ENCODE results near the gene DOCK1. TPM values are rescaled to one million over a fixed set of nuclear protein-coding genes. Genes with fewer than 3 reads are reported as not detected.

The DOCK1 gene
- total RNA-seq, 2 experiments from 2014 or later: 0.14 to 0.18 TPM

GRCh38 chr10:127207081-127207480 is 301.9 kb downstream of the DOCK1 start:
- H3K27ac Mint-ChIP-seq: no peak overlapping the region
- H3K9me3 Mint-ChIP-seq: no peaks in the 10 kb centered on the region
- H3K27me3 Mint-ChIP-seq: no peaks in the 10 kb centered on the region
- H3K4me3 Mint-ChIP-seq: no peak overlapping the region
- CTCF ChIA-PET: no interaction called here
- intact Hi-C loops (cut with micrococcal nuclease): no loop called here
- no peak for DNase-seq
- ATAC-seq: no peak
- no peaks in the 10 kb centered on the region for H3K4me1 Mint-ChIP-seq (ENCODE audit: low read depth)
- POLR2A ChIA-PET: no interaction called here
- H3K36me3 Mint-ChIP-seq (ENCODE audit: low read depth): no peaks in the 10 kb centered on the region
- TF ChIP-seq, protein P1, sequence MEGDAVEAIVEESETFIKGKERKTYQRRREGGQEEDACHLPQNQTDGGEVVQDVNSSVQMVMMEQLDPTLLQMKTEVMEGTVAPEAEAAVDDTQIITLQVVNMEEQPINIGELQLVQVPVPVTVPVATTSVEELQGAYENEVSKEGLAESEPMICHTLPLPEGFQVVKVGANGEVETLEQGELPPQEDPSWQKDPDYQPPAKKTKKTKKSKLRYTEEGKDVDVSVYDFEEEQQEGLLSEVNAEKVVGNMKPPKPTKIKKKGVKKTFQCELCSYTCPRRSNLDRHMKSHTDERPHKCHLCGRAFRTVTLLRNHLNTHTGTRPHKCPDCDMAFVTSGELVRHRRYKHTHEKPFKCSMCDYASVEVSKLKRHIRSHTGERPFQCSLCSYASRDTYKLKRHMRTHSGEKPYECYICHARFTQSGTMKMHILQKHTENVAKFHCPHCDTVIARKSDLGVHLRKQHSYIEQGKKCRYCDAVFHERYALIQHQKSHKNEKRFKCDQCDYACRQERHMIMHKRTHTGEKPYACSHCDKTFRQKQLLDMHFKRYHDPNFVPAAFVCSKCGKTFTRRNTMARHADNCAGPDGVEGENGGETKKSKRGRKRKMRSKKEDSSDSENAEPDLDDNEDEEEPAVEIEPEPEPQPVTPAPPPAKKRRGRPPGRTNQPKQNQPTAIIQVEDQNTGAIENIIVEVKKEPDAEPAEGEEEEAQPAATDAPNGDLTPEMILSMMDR (IDR thresholded peaks at IDR 0.05): no peak

DNA sequence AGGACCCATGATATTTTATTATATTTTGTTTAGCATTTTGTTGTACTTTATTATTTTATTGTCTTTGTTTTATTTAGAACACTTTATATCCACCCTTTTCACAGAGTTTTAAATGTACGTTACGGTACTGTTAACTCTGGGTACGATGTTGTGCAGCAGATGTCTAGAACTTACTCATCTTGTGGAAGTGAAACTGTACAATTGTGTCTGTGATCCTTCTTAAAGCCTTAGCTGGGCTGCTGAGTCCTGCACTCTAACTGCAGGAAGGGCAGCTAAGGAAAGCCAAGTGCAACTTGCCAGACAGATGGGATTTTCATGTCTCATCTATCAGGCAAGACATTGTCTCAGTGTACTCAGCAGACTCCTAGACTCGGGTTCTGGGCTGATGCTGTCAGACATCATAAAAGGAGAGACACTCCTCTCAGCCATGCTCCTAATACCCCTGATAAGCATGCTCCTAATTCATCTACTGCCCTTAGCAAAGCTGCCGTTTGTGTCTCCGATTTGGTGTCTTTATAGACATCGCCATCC is 305.8 kb downstream of the DOCK1 start:
- CTCF ChIA-PET: no interaction called here
- Mint-ChIP-seq H3K27me3 (peaks cover 4% of the 10 kb centered on the region), H3K9me3 (no peaks in the 10 kb centered on the region), H3K4me1 (ENCODE audit: low read depth) (no peaks in the 10 kb centered on the region), H3K36me3 (ENCODE audit: low read depth) (no peaks in the 10 kb centered on the region), H3K27ac (no peak overlapping the region), H3K4me3 (no peak overlapping the region)
- DNase-seq (no peak), ATAC-seq (no peak)
- POLR2A ChIA-PET: no interaction called here
- TF ChIP-seq, protein P1 (IDR thresholded peaks at IDR 0.05): no peak
- intact Hi-C loops (cut with micrococcal nuclease): no loop called here

GRCh38 chr10:127215866-127216265 is 310.6 kb downstream of the DOCK1 start:
- Mint-ChIP-seq H3K4me3 (no peak overlapping the region), H3K27me3 (peaks cover 5% of the 10 kb centered on the region), H3K4me1 (ENCODE audit: low read depth) (no peaks in the 10 kb centered on the region), H3K9me3 (no peaks in the 10 kb centered on the region), H3K36me3 (ENCODE audit: low read depth) (no peaks in the 10 kb centered on the region), H3K27ac (no peak overlapping the region)
- intact Hi-C loops (cut with micrococcal nuclease): no loop called here
- TF ChIP-seq, protein P1 (IDR thresholded peaks at IDR 0.05): no peak
- DNase-seq (no peak), ATAC-seq (no peak)
- CTCF ChIA-PET: no interaction called here
- POLR2A ChIA-PET: no interaction called here

DNA sequence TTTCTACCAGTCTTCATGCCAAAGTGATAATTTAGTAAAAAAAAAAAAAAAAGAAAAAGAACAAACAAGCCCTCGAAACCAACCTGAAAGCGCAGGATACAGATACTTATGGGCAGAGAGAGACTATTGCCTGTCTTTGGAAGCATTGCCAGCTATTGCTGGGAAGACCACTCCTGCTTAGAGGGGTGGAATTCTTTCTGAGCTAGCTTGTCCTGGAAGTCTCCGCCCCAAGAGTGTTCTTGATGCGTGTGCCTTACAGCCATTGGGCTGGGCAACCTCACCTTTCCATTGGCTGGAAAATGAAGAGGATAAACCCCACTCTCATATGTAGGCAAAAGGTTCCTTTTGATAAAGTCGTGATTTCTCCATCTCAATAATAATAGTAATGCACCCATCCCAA is 311.0 kb downstream of the DOCK1 start:
- Mint-ChIP-seq H3K27ac (no peak overlapping the region), H3K4me1 (ENCODE audit: low read depth) (no peaks in the 10 kb centered on the region), H3K9me3 (no peaks in the 10 kb centered on the region), H3K27me3 (peaks cover 5% of the 10 kb centered on the region), H3K4me3 (no peak overlapping the region), H3K36me3 (ENCODE audit: low read depth) (no peaks in the 10 kb centered on the region)
- ATAC-seq (no peak), DNase-seq (no peak)
- POLR2A ChIA-PET: no interaction called here
- CTCF ChIA-PET: no interaction called here
- intact Hi-C loops (cut with micrococcal nuclease): no loop called here
- TF ChIP-seq, protein P1 (IDR thresholded peaks at IDR 0.05): no peak

GRCh38 chr10:127216786-127217185 is 311.6 kb downstream of the DOCK1 start:
- ChIA-PET POLR2A (no interaction called here), CTCF (no interaction called here)
- TF ChIP-seq, protein P1 (IDR thresholded peaks at IDR 0.05): no peak
- H3K36me3 Mint-ChIP-seq (ENCODE audit: low read depth): no peaks in the 10 kb centered on the region
- H3K27ac Mint-ChIP-seq: no peak overlapping the region
- DNase-seq: no peak
- H3K4me3 Mint-ChIP-seq: no peak overlapping the region
- intact Hi-C loops (cut with micrococcal nuclease): no loop called here
- no peak for ATAC-seq
- no peaks in the 10 kb centered on the region for H3K4me1 Mint-ChIP-seq (ENCODE audit: low read depth)
- H3K9me3 Mint-ChIP-seq: no peaks in the 10 kb centered on the region
- peaks cover 5% of the 10 kb centered on the region for H3K27me3 Mint-ChIP-seq
